GM21786 (cell line): ENCODE measurements around the gene TMPRSS11E.
A peak's percentile ranks its signal among the peaks of the same experiment; 100 is the strongest.
"Not testable (repeated sequence)": the region's sequence is repeated elsewhere in the genome, so short reads cannot be mapped to it uniquely, and the experiment has no call there.

Source experiments
- ATAC-seq: cut with Tn5 transposase; IDR thresholded peaks from one replicate; pipeline ENCODE4 v1.9.1; 2021; ENCODE audit not compliant: unreplicated experiment

TMPRSS11E gene

DNA sequence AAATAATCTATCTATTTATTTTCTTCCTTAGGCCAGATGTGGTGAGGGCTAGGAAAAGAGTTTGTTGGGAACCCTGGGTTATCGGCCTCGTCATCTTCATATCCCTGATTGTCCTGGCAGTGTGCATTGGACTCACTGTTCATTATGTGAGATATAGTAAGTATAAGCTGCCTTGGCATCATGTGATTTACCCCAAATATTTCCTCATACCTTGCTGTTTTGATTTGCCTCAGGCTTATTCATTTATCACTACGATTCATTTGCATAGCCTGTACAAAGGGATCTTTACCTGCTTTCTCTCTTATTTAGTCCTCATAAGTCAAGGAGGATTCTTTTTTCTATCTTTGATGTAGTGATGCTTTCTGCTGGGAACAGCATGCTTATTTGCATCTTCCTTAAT is 14.5 kb downstream of the TMPRSS11E start:
- ATAC-seq, result no peak

DNA sequence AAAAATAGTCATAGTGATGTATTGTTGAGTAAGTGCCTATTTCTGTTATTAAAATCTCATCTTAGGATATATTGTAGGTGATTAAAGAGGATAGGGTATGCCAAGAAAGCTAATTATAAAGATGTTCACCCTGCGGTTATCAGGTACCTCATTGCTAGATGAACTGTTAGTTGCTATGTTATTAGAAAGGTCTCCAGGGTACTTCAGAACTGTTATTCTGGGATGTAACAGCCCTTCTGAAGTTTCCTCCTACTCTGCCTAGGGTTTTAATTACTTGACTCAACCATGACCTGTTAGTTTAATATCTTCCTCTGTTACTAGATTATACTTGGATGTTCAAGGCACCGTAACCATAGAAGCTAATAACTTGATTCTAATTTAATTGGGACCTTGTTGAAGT is 15.4 kb downstream of the TMPRSS11E start:
- ATAC-seq, result no peak

DNA sequence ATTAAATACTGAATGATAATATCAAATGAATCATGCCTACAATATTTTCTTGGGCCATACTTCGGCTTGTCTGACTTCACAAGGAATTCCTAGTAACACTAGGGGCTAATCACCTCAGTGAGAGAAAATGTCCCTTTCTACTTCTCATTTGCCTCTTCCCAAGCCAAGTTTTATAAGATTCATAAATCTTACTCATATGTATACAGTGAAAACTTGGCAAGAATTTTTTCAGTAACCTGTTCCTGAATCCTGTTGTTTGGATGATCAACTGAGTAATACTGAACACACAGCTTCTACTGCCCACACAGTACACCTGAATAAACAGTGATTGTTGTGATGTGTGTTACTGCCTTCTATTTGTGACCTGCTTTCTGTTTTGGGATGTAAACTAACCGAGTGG is 16.5 kb downstream of the TMPRSS11E start:
- no peak for ATAC-seq

DNA sequence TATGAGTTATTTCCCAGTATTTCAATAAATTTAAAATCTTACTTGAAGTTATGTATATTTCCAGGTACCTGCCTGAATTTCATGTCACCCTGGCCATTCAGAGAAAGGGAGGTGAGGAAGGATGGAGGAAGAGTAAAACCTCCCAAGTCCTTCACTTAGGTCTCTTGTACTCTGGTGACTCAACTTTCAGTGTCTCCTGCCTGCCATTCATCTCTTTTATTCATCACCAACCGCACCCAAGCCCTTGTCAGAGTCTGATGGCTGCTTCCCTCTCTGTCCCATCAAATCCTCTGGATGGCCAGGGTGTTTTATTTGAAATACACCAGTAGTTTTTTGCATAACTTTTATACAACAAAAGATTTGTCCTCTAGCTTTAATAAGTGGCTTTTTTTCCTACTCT is 17.8 kb downstream of the TMPRSS11E start:
- no peak for ATAC-seq

DNA sequence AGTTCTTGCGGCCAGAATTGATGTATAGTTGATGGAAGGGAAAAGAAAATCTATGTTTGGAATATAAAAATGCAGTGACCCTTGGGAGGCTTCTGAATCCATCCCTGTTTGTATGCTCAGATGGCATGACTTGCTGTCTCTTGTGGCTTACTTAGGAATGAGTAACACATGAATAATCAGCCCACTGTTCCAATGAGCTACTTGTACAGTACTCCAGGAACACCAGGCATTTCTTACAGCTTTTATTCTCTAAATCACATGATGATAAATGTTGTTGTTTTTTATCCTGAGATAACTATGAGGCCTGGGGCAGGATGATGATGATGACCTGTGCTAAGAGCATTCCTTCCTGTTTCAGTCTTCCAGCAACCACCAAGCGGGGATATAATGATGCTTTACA is 18.9 kb downstream of the TMPRSS11E start:
- ATAC-seq, result no peak

DNA sequence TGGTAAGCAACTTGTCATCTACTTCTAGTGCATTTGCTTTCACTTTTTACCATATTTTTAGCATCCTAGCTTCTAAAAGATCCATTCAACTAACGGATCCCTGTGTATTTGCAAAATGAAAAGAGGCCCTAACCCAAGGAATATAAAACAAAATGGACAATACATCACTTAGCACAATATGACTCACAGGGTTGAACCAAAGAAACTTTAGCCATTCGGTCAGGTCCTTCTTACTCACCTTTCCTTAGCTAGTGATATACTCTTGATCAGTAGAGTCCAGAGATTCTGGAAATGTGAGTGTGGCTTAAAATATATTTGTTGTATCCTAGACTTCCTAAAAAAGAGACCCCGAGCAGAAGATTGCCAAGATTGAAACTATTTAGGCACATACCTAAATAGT is 19.5 kb downstream of the TMPRSS11E start:
- no peak for ATAC-seq

DNA sequence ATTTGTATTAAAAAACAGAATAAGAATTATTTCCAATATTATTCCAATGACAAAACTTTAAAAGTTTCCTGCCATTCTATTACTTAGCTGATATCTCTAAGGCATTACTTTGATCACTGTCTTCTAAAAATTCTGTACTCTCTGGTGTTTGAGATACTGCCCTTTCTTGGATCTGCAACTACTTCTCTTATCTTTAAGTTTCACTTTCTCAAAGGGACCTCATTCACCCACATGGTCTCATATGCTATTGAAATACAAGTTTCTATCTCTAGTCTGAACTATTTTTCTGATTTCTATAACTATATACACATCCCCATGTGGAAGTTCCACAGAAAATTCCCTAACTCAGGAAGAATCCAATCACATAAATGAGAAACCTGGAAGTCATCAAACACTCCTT is 22.2 kb downstream of the TMPRSS11E start:
- peak; percentile 66 for ATAC-seq

DNA sequence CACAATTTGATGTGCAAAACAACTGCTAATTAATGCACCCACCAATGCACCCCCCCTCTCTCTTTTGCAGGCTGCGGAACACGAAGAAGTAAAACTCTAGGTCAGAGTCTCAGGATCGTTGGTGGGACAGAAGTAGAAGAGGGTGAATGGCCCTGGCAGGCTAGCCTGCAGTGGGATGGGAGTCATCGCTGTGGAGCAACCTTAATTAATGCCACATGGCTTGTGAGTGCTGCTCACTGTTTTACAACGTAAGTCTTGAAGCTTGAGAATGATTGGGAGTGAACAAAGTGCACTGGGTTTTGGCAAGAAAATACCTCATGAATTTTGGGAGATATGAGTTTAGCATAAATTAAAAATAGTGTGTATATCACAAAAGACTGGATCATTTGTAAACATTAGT is 28.9 kb downstream of the TMPRSS11E start:
- no peak for ATAC-seq

DNA sequence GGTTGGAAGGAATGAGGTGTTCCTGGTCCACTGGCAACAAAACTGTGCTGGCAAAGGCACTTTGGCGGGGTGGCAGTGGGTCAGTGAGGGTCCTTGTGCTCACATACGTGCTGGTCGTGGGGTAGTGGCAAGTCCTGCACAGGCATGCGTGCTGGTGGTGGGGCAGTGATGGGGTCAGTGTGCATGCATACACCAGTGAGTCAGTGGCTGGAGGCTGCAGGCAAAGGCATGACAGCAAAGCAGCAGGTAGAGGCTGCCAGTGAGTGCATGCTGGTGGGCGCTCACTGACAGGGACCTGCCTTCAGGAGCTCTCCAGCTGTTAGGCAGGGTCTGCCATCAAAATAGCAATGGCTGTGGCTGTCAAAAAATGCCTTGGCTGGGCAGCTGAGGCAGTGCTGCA is 42.1 kb downstream of the TMPRSS11E start:
- no peak for ATAC-seq

DNA sequence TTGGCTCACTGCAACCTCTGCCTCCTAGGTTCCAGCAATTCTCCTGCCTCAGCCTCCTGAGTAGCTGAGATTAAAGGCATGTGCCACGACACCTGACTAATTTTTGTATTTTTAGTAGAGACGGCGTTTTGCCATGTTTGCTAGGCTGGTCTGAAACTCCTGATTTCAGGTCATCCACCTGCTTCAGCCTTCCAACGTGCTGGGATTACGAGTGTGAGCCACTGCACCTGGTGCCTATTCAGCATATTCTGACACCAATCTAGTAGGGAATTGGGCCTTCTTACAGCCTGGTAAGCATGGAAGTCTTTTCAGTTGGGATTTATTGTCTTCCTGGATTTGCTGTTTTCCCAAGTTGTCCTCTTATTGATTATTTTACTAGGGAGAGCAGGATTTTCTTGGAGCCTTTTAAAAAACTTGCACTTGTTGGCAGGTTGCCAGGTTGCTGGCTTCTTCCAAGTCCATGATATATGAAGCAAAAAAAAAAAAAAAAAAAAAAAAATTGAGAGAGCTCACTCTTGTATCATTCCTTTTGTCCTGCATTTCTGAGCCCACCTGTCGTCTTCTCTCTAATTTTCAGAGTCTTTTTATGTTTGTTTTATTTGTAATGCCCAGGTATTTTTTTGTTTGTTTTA is 43.7 kb downstream of the TMPRSS11E start:
- no peak for ATAC-seq

DNA sequence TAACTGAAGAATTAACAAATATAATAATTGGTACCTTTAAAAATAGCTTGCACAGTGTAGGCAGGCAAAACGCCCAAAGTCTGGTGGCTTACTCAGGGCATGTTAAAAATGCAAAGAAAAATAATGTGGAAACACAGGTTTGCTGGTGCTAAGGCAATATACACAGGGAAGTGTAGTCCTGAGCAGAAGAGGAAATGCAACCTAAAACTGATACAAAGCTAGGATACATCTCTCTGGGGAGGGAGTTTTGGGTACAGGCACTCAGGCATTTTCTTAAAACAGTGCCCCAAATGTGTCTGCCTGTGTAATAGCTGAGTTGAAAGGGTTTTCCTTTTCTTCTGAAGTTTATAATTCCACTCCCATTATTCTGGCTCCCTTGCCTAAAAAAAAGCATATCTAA is 47.4 kb downstream of the TMPRSS11E start:
- peak; percentile 44 for ATAC-seq

DNA sequence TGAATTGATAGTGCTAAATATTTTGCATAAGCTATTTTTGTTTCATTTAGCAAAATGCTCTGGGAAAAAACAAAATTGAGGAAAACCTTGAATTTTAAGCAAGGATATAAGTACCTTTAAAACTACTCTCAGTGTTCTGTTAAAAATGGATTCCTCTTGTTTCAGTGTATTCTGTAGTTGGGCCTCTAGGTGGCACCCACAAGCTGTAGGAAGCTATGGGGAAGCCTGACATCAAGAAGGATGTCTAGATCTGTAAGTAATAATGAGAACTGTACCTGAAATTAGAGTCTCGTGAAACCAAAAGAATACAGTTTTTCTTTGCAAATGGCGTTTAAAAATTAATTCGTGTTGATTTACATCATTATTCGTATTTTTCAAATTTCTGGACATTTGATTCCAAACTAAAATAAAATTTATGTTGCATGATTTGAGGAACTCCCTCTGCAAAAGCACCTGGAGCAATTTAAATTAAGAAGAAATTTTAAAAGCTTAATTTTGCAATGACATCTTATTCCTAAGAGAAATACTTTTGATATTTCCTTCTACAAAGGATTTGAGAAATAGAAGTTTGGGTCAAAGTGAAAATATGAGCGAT is 51.2 kb downstream of the TMPRSS11E start:
- ATAC-seq, result peak; percentile 90

DNA sequence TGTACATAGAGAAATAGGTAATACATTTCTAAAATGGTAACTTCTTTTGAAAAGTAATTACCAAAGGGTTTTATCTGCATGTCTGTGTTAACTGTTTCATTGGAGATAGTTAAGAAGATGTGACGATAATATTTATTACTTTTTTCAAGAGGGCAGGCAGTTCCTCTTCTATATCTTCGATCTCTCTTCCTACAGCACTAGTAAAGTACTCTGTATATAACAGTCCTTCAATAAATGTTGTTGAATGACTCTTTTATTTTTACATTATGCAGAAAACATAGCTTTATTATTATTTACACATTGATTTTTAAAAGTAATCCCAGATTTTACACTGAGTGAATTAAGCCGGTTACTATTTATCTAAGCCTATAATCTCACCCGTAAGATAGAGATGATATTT is 51.8 kb downstream of the TMPRSS11E start:
- no peak for ATAC-seq

DNA sequence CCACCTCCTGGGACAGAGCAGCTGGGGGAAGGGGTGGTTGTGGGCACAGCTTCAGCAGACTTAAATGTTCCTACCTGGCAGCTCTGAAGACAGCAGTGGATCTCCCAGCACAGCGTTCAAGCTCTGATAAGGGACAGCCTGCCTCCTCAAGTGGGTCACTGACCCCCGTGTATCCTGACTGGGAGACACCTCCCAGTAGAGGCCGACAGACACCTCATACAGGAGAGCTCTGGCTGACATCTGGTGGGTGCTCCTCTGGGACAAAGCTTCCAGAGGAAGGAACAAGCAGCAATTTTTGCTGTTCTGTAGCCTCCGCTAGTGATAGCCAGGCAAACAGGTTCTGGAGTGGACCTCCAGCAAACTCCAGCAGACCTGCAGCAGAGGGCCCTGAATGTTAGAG is 56.2 kb downstream of the TMPRSS11E start:
- ATAC-seq, result not testable (repeated sequence)

DNA sequence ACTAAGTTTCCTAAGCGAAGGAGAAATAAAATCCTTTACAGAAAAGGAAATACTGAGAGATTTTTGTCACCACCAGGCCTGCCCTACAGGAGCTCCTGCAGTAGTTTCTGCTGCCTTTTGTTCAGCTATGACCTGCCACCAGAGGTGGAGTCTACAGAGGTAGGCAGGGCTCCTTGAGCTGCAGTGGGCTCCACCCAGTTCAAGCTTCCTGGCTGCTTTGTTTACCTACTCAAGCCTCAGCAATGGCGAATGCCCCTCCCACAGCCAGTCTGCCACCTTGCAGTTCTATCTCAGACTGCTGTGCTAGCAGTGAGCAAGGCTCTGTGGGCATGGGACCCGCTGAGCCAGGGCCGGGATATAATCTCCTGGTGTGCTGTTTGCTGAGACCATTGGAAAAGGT is 57.6 kb downstream of the TMPRSS11E start:
- ATAC-seq, result not testable (repeated sequence)

DNA sequence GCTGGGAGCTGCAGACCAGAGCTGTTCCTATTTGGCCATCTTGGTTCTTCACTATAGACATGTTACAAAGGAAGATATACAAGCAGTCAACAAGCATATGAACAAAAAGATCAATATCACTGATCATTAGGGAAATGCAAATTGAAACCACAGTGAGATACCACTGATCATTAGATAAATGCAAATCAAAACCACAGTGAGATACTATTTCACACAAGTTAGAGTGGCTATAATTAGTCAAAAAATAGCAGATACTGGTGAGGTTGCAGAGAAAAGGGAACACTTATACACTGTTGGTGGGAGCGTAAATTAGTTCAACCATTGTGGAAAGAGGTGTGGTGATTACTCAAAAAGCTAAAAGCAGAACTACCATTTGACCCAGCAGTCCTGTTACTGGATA is 58.2 kb downstream of the TMPRSS11E start:
- not testable (repeated sequence) for ATAC-seq

DNA sequence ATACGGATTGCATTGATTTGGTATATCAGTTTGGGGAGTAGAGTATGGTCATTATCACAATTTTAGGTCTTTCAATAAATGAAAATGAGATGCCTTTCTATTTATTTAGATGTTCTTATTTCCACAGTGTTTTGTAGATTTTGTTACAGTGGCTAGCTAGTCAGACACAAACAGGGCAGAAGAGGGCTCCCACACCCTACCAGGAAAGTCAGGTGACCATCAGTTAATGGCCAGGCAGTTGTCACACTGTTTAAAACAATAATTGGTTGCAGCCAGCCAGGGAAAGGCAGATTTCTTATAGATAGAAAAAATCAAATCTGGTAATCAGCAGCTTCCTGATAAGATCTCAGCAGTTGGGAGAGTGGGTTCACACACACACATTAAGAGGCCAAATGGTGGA is 71.6 kb downstream of the TMPRSS11E start:
- ATAC-seq, result no peak

DNA sequence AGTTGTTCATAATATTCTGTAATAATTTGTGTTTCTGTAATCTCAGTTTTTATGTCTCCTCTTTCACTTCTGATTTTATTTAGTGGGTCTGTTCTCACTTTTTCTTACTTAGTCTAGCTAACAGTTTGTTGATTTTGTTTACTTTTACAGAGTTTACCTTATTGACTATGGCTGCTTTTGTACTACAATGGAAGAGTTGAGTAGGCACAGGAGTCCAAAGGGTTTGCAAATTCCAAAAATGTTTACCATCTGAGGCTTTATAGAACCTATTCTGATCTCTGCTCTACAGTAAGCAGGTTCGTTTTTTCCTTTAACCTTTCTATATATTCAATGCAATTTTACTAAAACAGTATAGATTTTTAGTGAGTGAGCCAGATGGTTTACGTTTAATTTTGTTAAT is 73.7 kb downstream of the TMPRSS11E start:
- no peak for ATAC-seq

DNA sequence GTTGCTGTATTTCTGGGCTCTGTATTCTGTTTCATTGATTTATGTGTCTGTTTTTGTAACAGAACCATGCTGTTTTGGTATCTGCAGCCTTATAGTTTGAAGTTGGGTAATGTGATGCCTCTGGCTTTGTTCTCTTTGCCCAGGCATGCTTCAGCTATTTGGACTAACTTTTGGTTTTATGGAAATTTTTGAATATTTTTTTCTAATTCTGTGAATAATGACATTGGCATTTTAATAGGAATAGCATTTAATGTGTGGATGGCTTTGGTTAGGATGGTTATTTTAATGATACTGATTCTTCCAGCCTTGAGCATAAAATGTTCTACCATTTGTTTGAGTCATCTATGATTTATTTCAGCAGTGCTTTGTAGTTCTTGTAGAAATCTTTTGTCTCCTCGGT is 75.0 kb downstream of the TMPRSS11E start:
- ATAC-seq, result not testable (repeated sequence)

DNA sequence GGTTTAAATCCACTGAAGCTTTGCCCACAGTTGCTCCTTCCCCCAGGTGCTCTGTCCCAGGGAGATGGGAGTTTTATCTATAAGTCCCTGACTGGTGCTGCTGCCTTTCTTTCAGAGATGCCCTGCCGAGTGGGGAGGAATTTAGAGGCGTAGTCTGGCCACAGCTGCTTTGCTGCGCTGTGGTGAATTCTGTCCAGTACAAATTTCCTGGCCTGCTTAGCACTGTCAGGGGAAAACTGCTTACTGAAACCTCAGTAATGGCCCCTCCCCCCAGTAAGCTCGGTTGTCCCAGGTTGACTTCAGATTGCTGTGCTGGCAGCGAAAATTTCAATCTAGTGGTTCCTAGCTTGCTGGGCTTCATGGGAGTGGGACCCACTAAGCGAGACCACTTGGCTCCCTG is 88.7 kb downstream of the TMPRSS11E start:
- ATAC-seq, result no peak

DNA sequence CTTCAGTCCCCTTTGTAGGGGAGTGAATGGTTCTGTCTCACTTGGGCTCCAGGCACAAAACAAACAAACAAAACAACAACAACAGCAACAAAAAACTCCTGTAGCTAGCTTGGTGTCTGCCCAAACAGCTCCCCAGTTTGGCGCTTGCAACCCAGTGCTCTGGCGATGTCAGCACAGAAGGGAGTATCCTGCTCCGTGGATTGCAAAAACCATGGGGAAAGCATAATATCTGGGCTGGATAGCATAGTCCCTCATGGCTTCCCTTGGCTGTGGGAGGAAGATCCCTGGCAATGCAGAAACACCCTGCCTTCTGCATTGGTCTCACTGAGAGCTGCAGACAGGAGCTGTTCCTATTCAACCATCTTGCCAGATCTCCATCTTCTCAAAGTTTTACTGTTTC is 89.1 kb downstream of the TMPRSS11E start:
- ATAC-seq, result no peak

DNA sequence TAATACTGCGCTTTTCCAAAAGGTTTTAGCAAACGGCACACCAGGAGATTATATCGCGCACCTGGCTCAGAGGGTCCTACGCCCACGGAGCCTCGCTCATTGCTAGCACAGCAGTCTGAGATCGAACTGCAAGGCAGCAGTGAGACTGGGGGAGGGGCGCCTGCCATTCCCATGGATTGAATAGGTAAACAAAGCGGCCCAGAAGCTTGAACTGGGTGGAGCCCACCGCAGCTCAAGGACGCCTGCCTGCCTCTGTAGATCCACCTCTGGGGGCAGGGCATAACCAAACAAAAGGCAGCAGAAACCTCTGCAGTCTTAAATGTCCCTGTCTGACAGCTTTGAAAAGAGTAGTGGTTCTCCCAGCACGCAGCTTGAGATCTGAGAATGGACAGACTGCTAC is 95.5 kb downstream of the TMPRSS11E start:
- ATAC-seq, result not testable (repeated sequence)
